Measurements from ENCODE around the gene ATF7. TPM values are rescaled to one million over a fixed set of nuclear protein-coding genes. Genes with fewer than 3 reads are reported as not detected.

ATF7 gene
- polyA plus RNA-seq, 1 of the 3 experiments (the other 2 are of a cell fraction) = 12.8 TPM

DNA sequence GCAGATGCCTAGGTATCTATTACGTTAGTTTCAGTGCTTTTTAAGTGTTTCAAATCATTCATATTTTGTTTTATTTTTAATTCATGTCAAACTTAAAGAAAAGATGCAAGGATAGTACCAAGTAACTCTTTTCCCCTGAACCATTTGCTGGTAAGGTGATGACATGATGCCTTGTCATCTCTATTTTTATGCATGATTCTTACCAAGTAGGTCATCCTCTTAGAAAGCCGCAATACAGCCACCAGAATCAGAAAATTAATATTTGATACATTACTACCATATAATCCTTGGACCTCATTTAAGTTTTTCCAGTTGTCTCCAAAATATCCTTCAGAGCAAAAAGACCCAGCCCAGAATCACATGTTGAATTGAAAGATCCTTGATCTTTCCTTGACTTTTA lies 27.4 kb upstream of the ATF7 start:
- Histone ChIP-seq H3F3A (replicated peaks; ENCODE audit: insufficient read depth) (peaks cover 10% of the 10 kb centered on the region), H3K9ac (no peak overlapping the region), H3K9me3 (no peaks in the 10 kb centered on the region), H3K4me3 (ENCODE audit: low read depth in 2 of 2, low read length in 1 of 2) (no peak overlapping the region), H3K79me2 (ENCODE audit: insufficient read depth) (no peaks in the 10 kb centered on the region), H3K27me3 (ENCODE audit: insufficient read depth) (no peaks in the 10 kb centered on the region), H4K20me1 (ENCODE audit: insufficient read depth) (no peaks in the 10 kb centered on the region), H3K4me2 (no peak overlapping the region), H3K9me2 (no peaks in the 10 kb centered on the region), H3K27ac (ENCODE audit: low read depth in 2 of 2, low read length in 1 of 2) (no peak overlapping the region), H3K36me3 (replicated peaks in 1 of 2; ENCODE audit: control insufficient read depth in 1 of 2, insufficient read depth in 2 of 2, low read length in 1 of 2) (no peaks in the 10 kb centered on the region), H3K4me1 (ENCODE audit: control insufficient read depth in 1 of 2, insufficient read depth in 2 of 2, low read depth in 1 of 2, low read length in 1 of 2) (0 out of 4 replicates have a peak, but pooled peaks cover 0 to 16% of the 10 kb centered on the region in 2 experiments), H2AFZ (ENCODE audit: low read depth) (no peak overlapping the region)
- no peak for TF ChIP-seq TEAD4 (IDR thresholded peaks at IDR 0.05; ENCODE audit: borderline replicate concordance, insufficient read depth)
- no peak for TF ChIP-seq FOXJ3 (CRISPR knock-in tag; IDR thresholded peaks at IDR 0.05)
- TF ChIP-seq MEF2A (IDR thresholded peaks at IDR 0.05; ENCODE audit: borderline replicate concordance, low read depth) = no peak
- CTCF ChIA-PET = no interaction called here
- POLR2A ChIA-PET = no interaction called here
- no peak for DNase-seq
- 89% methylated on average over 2 of the region's 2 CpGs for WGBS (ENCODE audit: low lambda C conversion rate)

GRCh38 chr12:53652366-53652765 lies 26.2 kb upstream of the ATF7 start:
- no peak overlapping the region for H3K4me2 ChIP-seq
- no peak overlapping the region for H3K9ac ChIP-seq
- H3K9me2 ChIP-seq = no peaks in the 10 kb centered on the region
- no peaks in the 10 kb centered on the region for H3K36me3 ChIP-seq (replicated peaks in 1 of 2; ENCODE audit: control insufficient read depth in 1 of 2, insufficient read depth in 2 of 2, low read length in 1 of 2)
- no peaks in the 10 kb centered on the region for H3K79me2 ChIP-seq (ENCODE audit: insufficient read depth)
- H2AFZ ChIP-seq (ENCODE audit: low read depth) = no peak overlapping the region
- 84% methylated on average over 1 of the region's 1 CpG for WGBS (ENCODE audit: low lambda C conversion rate)
- ChIA-PET POLR2A (no interaction called here), CTCF (interaction anchor here (1.8 to 3.2 kb wide), 2 partner anchors 23 to 109 kb away, joined by 5 to 14 read pairs; partner anchors contain the start of gene ATP5MC2)
- H3K4me1 ChIP-seq (ENCODE audit: control insufficient read depth in 1 of 2, insufficient read depth in 2 of 2, low read depth in 1 of 2, low read length in 1 of 2) = 0 out of 4 replicates have a peak, but pooled peaks cover 0 to 8% of the 10 kb centered on the region in 2 experiments
- no peaks in the 10 kb centered on the region for H3F3A ChIP-seq (replicated peaks; ENCODE audit: insufficient read depth)
- no peak overlapping the region for H3K4me3 ChIP-seq (ENCODE audit: low read depth in 2 of 2, low read length in 1 of 2)
- no peak overlapping the region for H3K27ac ChIP-seq (ENCODE audit: low read depth in 2 of 2, low read length in 1 of 2)
- H3K27me3 ChIP-seq (ENCODE audit: insufficient read depth) = no peaks in the 10 kb centered on the region
- DNase-seq = no peak
- H4K20me1 ChIP-seq (ENCODE audit: insufficient read depth) = no peaks in the 10 kb centered on the region
- H3K9me3 ChIP-seq = no peaks in the 10 kb centered on the region
- TF ChIP-seq FOXM1 (IDR thresholded peaks at IDR 0.05; ENCODE audit: low read depth) = no peak
- TF ChIP-seq, protein P1, sequence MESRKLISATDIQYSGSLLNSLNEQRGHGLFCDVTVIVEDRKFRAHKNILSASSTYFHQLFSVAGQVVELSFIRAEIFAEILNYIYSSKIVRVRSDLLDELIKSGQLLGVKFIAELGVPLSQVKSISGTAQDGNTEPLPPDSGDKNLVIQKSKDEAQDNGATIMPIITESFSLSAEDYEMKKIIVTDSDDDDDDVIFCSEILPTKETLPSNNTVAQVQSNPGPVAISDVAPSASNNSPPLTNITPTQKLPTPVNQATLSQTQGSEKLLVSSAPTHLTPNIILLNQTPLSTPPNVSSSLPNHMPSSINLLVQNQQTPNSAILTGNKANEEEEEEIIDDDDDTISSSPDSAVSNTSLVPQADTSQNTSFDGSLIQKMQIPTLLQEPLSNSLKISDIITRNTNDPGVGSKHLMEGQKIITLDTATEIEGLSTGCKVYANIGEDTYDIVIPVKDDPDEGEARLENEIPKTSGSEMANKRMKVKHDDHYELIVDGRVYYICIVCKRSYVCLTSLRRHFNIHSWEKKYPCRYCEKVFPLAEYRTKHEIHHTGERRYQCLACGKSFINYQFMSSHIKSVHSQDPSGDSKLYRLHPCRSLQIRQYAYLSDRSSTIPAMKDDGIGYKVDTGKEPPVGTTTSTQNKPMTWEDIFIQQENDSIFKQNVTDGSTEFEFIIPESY (IDR thresholded peaks at IDR 0.05; ENCODE audit: borderline replicate concordance, low read depth) = no peak
- TF ChIP-seq GABPA (IDR thresholded peaks at IDR 0.05; ENCODE audit: low read depth) = no peak
- TF ChIP-seq ELF1 (IDR thresholded peaks at IDR 0.05) = no peak
- TF ChIP-seq CTCF (IDR thresholded peaks at IDR 0.05) = no peak
- TF ChIP-seq MXI1 (IDR thresholded peaks at IDR 0.05; ENCODE audit: low read depth, low read length) = no peak
- no peak for TF ChIP-seq REST (IDR thresholded peaks at IDR 0.05; ENCODE audit: low read depth, low read length)
- no peak for TF ChIP-seq RFX5 (IDR thresholded peaks at IDR 0.05; ENCODE audit: low read length)
- no peak for TF ChIP-seq YY1 (IDR thresholded peaks at IDR 0.05; ENCODE audit: low read depth)
- TF ChIP-seq, protein P2, sequence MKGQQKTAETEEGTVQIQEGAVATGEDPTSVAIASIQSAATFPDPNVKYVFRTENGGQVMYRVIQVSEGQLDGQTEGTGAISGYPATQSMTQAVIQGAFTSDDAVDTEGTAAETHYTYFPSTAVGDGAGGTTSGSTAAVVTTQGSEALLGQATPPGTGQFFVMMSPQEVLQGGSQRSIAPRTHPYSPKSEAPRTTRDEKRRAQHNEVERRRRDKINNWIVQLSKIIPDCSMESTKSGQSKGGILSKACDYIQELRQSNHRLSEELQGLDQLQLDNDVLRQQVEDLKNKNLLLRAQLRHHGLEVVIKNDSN (IDR thresholded peaks at IDR 0.05; ENCODE audit: borderline replicate concordance, low read depth) = no peak
- no peak for TF ChIP-seq TEAD4 (IDR thresholded peaks at IDR 0.05; ENCODE audit: borderline replicate concordance, insufficient read depth)
- TF ChIP-seq SIN3A (IDR thresholded peaks at IDR 0.05; ENCODE audit: borderline replicate concordance, low read depth, low read length) = no peak
- TF ChIP-seq NRF1 (IDR thresholded peaks at IDR 0.05; ENCODE audit: low read depth, low read length) = no peak
- no peak for TF ChIP-seq IRF3 (IDR thresholded peaks at IDR 0.05; ENCODE audit: low read depth, low read length)
- no peak for TF ChIP-seq RCOR1 (IDR thresholded peaks at IDR 0.05; ENCODE audit: low read length)
- no peak for TF ChIP-seq GATA2 (CRISPR knock-in tag; IDR thresholded peaks at IDR 0.05)

Measured in SK-N-SH (cell line).